ENCODE results near the gene EPHB3.

The EPHB3 gene

GRCh38 chr3:184537885-184538665 is 23.5 kb upstream of the EPHB3 start:
- Histone ChIP-seq H2AK5ac (ENCODE audit: low read depth, low read length) (no peak overlapping the region), H4K91ac (ENCODE audit: low read depth, low read length, poor library complexity) (no peak overlapping the region), H3K14ac (ENCODE audit: low read length) (no peak overlapping the region), H3K18ac (ENCODE audit: low read length) (no peak overlapping the region), H3K23ac (ENCODE audit: low read depth, low read length, poor library complexity) (no peak overlapping the region), H2BK12ac (ENCODE audit: low read length) (peak overlapping the region; percentile 87), H3K4me3 (ENCODE audit: low read length in 2 of 2) (no peak overlapping the region), H2BK120ac (ENCODE audit: low read depth, low read length) (peak overlapping the region; percentile 25), H2AFZ (ENCODE audit: low read length) (no peak overlapping the region), H3K9me3 (replicated peaks in 1 of 2; ENCODE audit: control insufficient read depth in 2 of 2, insufficient read depth in 1 of 2, low read depth in 1 of 2, low read length in 2 of 2) (no peaks in the 10 kb centered on the region), H3K27me3 (ENCODE audit: control insufficient read depth in 3 of 3, insufficient read depth in 3 of 3, low read depth in 1 of 3, low read length in 3 of 3) (peaks cover 0 to 38% (median 0%) of the 10 kb centered on the region in 3 experiments), H3K36me3 (replicated peaks in 1 of 2; ENCODE audit: control insufficient read depth in 2 of 2, insufficient read depth in 2 of 2, low read length in 2 of 2) (no peaks in the 10 kb centered on the region), H3K4ac (ENCODE audit: low read length) (no peak overlapping the region), H3K4me1 (ENCODE audit: control insufficient read depth in 2 of 2, insufficient read depth in 1 of 2, low read depth in 1 of 2, low read length in 2 of 2) (peaks cover 0 to 11% of the 10 kb centered on the region in 2 donors), H4K8ac (ENCODE audit: low read depth, low read length) (no peak overlapping the region), H3K4me2 (ENCODE audit: insufficient read depth, low read length, poor library complexity, severe bottlenecking) (no peak overlapping the region), H2BK15ac (ENCODE audit: low read length) (no peak overlapping the region), H3K27ac (replicated peaks; ENCODE audit: low read length) (no peak overlapping the region), H3K9ac (ENCODE audit: low read depth, low read length, poor library complexity) (no peak overlapping the region), H2BK5ac (ENCODE audit: low read length) (no peak overlapping the region), H3K79me1 (ENCODE audit: low read depth, low read length) (no peaks in the 10 kb centered on the region)
- WGBS, 2 donors (ENCODE audit: extremely low coverage in 2 of 2, insufficient read length in 2 of 2, insufficient replicate concordance in 1 of 2), result no CpG with 5 or more reads among the region's 8 CpGs
- no peak for DNase-seq (ENCODE audit: low spot score)

DNA sequence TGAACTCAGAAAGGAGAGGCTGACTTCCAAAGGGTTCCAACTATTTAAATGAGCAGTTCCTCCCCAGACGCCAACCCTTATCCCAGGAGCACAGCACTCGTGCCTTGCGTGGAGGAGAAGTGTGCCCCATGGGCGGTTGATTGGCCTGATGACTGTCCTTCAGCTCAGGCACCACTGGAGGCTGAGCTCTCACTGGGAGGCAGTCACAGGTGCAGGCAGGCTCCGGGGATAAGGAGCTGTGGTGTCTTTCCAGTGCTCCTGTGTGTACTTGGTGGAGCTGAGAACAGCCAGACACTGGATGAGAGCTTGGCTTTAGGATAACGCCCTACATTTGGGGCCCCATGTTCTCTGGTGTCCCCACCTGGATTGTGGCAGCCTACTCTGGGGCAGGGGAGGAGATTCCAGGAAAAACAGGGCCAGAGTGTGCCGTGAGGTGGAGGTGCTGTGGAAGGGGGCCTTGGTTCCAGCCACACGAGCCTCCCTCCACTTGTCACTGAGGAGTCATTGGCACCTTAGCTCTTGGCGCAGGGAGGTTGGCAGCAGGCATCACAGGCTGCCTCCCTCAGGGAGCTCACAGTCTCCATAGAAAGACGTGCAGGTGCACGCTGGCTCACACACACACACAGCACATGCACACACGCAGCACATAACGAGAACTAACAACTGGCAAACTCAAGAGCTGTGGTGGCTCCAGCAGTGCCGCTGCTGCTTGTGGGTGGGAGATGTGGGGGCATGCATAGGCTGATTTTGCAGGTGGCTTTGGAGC is 22.7 kb upstream of the EPHB3 start:
- DNase-seq (ENCODE audit: low spot score), result no peak
- no peak overlapping the region for H2BK5ac ChIP-seq (ENCODE audit: low read length)
- no peaks in the 10 kb centered on the region for H3K79me1 ChIP-seq (ENCODE audit: low read depth, low read length)
- H3K27me3 ChIP-seq (ENCODE audit: control insufficient read depth in 3 of 3, insufficient read depth in 3 of 3, low read depth in 1 of 3, low read length in 3 of 3), result peaks cover 0 to 40% (median 3%) of the 10 kb centered on the region in 3 experiments
- H3K36me3 ChIP-seq (replicated peaks in 1 of 2; ENCODE audit: control insufficient read depth in 2 of 2, insufficient read depth in 2 of 2, low read length in 2 of 2), result no peaks in the 10 kb centered on the region
- no peak overlapping the region for H3K4ac ChIP-seq (ENCODE audit: low read length)
- H3K23ac ChIP-seq (ENCODE audit: low read depth, low read length, poor library complexity), result no peak overlapping the region
- peaks cover 1 to 14% of the 10 kb centered on the region in 2 donors for H3K4me1 ChIP-seq (ENCODE audit: control insufficient read depth in 2 of 2, insufficient read depth in 1 of 2, low read depth in 1 of 2, low read length in 2 of 2)
- peak overlapping the region; percentile 13 for H2BK15ac ChIP-seq (ENCODE audit: low read length)
- WGBS, 2 donors (ENCODE audit: extremely low coverage in 2 of 2, insufficient read length in 2 of 2, insufficient replicate concordance in 1 of 2), result no CpG with 5 or more reads among the region's 14 CpGs
- no peak overlapping the region for H3K14ac ChIP-seq (ENCODE audit: low read length)
- H2BK120ac ChIP-seq (ENCODE audit: low read depth, low read length), result peak overlapping the region; percentile 25
- no peaks in the 10 kb centered on the region for H3K9me3 ChIP-seq (replicated peaks in 1 of 2; ENCODE audit: control insufficient read depth in 2 of 2, insufficient read depth in 1 of 2, low read depth in 1 of 2, low read length in 2 of 2)
- H3K18ac ChIP-seq (ENCODE audit: low read length), result peak overlapping the region; percentile 87
- no peak overlapping the region for H3K4me2 ChIP-seq (ENCODE audit: insufficient read depth, low read length, poor library complexity, severe bottlenecking)
- H4K91ac ChIP-seq (ENCODE audit: low read depth, low read length, poor library complexity), result peak overlapping the region; percentile 68
- no peak overlapping the region for H4K8ac ChIP-seq (ENCODE audit: low read depth, low read length)
- H3K9ac ChIP-seq (ENCODE audit: low read depth, low read length, poor library complexity), result no peak overlapping the region
- H3K4me3 ChIP-seq (ENCODE audit: low read length in 2 of 2), result peak overlapping the region in 1 of 2 donors; percentile 7
- H2AFZ ChIP-seq (ENCODE audit: low read length), result no peak overlapping the region
- peak overlapping the region; percentile 79 for H2AK5ac ChIP-seq (ENCODE audit: low read depth, low read length)
- H3K27ac ChIP-seq (replicated peaks; ENCODE audit: low read length), result no peak overlapping the region
- H2BK12ac ChIP-seq (ENCODE audit: low read length), result peak overlapping the region; percentile 87

GRCh38 chr3:184539801-184540435 is 21.7 kb upstream of the EPHB3 start:
- H3K27me3 ChIP-seq (ENCODE audit: control insufficient read depth in 3 of 3, insufficient read depth in 3 of 3, low read depth in 1 of 3, low read length in 3 of 3), result peaks cover 0 to 40% (median 4%) of the 10 kb centered on the region in 3 experiments

More at GRCh38 chr3:184539801-184540435, 21.7 kb upstream of the EPHB3 start:
- no peak overlapping the region for H4K8ac ChIP-seq (ENCODE audit: low read depth, low read length)
- H3K9me3 ChIP-seq (replicated peaks in 1 of 2; ENCODE audit: control insufficient read depth in 2 of 2, insufficient read depth in 1 of 2, low read depth in 1 of 2, low read length in 2 of 2), result no peaks in the 10 kb centered on the region
- no peak overlapping the region for H3K23ac ChIP-seq (ENCODE audit: low read depth, low read length, poor library complexity)
- H3K14ac ChIP-seq (ENCODE audit: low read length), result no peak overlapping the region
- no peak overlapping the region for H3K4me2 ChIP-seq (ENCODE audit: insufficient read depth, low read length, poor library complexity, severe bottlenecking)
- no peak overlapping the region for H2BK5ac ChIP-seq (ENCODE audit: low read length)
- H2BK15ac ChIP-seq (ENCODE audit: low read length), result no peak overlapping the region
- peak overlapping the region; percentile 54 for H2BK120ac ChIP-seq (ENCODE audit: low read depth, low read length)
- H2AFZ ChIP-seq (ENCODE audit: low read length), result no peak overlapping the region
- no peak overlapping the region for H3K9ac ChIP-seq (ENCODE audit: low read depth, low read length, poor library complexity)
- H3K18ac ChIP-seq (ENCODE audit: low read length), result no peak overlapping the region
- no peak overlapping the region for H3K27ac ChIP-seq (replicated peaks; ENCODE audit: low read length)
- no peak overlapping the region for H3K4ac ChIP-seq (ENCODE audit: low read length)
- no peaks in the 10 kb centered on the region for H3K79me1 ChIP-seq (ENCODE audit: low read depth, low read length)
- no peak overlapping the region for H3K4me3 ChIP-seq (ENCODE audit: low read length in 2 of 2)
- no peak overlapping the region for H4K91ac ChIP-seq (ENCODE audit: low read depth, low read length, poor library complexity)
- no CpG with 5 or more reads among the region's 16 CpGs for WGBS, 2 donors (ENCODE audit: extremely low coverage in 2 of 2, insufficient read length in 2 of 2, insufficient replicate concordance in 1 of 2)
- no peak for DNase-seq (ENCODE audit: low spot score)
- H3K4me1 ChIP-seq (ENCODE audit: control insufficient read depth in 2 of 2, insufficient read depth in 1 of 2, low read depth in 1 of 2, low read length in 2 of 2), result peaks cover 1 to 16% of the 10 kb centered on the region in 2 donors
- H3K36me3 ChIP-seq (replicated peaks in 1 of 2; ENCODE audit: control insufficient read depth in 2 of 2, insufficient read depth in 2 of 2, low read length in 2 of 2), result no peaks in the 10 kb centered on the region
- no peak overlapping the region for H2AK5ac ChIP-seq (ENCODE audit: low read depth, low read length)
- H2BK12ac ChIP-seq (ENCODE audit: low read length), result no peak overlapping the region
